ENCODE data around the gene HMX1. TPM values are rescaled to one million over a fixed set of nuclear protein-coding genes. Genes with fewer than 3 reads are reported as not detected.

Gene HMX1
- total RNA-seq, 2 experiments from 2014 or later: not detected

DNA sequence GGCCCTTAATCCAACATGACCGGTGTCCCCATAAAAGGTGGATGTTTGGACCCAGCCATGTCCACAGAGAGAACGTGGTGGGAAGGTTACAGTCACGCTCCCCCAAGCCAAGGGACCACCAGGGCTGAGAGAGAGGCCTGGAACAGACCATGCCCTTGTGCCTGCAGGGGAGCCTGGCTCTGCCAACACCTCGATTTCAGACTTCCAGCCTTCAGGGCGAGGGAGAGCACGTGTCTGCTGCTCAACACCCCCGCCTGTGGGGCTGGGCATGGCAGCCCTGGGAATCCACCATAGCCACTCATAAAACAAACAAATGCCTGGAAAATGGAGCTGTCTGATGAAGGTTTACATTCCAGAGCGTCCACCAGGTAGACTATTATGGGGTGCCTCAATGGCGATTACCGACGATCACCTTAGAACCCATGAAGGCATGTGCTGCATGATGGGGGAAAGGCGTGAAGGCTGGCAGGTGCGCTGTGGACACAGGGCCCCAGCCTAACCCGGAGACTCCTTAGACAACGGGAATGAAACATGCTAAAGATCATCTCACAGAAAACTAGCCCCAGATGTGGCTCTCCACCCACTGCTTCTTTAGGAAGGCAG, 42.3 kb upstream of the HMX1 start:
- H3K27me3 Mint-ChIP-seq: no peaks in the 10 kb centered on the region
- no peak overlapping the region for H3K4me3 Mint-ChIP-seq
- H3K4me1 Mint-ChIP-seq: no peaks in the 10 kb centered on the region
- DNase-seq (peak; percentile 5), ATAC-seq (no peak)
- no peak overlapping the region for H3K27ac Mint-ChIP-seq
- no peaks in the 10 kb centered on the region for H3K36me3 Mint-ChIP-seq
- H3K9me3 Mint-ChIP-seq (ENCODE audit: low read depth): no peaks in the 10 kb centered on the region
- CTCF ChIA-PET: no interaction called here

DNA sequence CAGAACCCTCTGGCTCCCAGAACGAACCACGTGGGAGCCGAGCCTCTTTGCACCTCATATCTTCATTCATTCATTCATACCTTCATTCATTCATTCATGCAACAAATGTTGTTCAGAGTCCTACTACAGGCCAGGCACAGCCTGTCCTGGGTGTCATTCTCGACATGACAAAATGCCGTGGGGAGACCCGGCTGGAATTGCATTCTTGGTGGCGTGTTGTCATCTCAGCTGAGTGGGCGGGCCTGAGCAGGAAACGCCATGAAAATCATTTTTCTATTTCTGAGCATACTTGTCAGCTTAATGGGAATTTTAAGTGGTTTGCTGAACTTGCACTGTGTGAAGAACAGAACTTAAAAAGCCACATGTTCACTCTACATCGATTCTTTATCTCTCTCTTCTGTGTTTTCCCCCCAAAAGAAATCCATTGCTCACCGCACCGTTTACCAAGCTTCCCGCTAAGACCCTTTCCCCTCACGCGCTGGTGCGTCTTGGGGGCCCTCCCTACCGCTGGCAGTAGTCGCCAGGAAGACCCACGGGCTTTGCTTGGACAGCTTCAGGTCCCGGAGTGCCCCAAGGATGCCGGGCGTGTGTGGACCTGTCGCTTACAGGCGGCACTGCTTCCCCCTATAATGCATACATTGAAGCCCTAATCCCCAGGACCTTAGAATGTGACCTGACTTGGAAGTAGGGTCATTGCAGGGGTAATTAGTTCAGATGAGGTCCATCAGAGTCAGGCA, 41.6 kb upstream of the HMX1 start:
- ATAC-seq: no peak

DNA sequence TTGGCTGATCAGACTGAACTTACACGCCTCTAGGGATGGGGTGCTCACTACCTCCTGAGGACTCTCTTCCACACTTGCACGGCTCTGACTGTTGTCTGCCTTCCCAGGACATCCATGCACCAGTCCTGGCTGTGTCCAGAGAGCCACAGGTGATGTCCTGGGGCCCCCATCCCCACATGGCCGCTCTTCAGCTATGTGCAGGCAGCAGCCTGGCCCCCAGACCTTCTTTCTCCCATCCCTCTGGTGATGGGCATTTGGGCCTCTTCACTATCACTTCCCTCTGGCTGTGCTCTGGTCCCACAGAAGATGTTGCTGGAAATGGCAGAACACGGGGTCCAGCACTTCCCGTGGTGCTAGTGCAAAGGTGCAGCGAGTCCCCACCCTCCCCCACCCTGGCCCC, 40.9 kb upstream of the HMX1 start:
- CTCF ChIA-PET: no interaction called here
- H3K9me3 Mint-ChIP-seq (ENCODE audit: low read depth): no peaks in the 10 kb centered on the region
- no peaks in the 10 kb centered on the region for H3K27me3 Mint-ChIP-seq
- DNase-seq: peak; percentile 21
- ATAC-seq: no peak
- H3K36me3 Mint-ChIP-seq: no peaks in the 10 kb centered on the region
- no peak overlapping the region for H3K27ac Mint-ChIP-seq
- no peaks in the 10 kb centered on the region for H3K4me1 Mint-ChIP-seq
- H3K4me3 Mint-ChIP-seq: no peak overlapping the region

More for the DNA sequence above, 41.6 kb upstream of the HMX1 start:
- no peak overlapping the region for H3K27ac Mint-ChIP-seq
- no peaks in the 10 kb centered on the region for H3K27me3 Mint-ChIP-seq
- H3K4me3 Mint-ChIP-seq: no peak overlapping the region
- H3K4me1 Mint-ChIP-seq: no peaks in the 10 kb centered on the region
- CTCF ChIA-PET: no interaction called here
- H3K36me3 Mint-ChIP-seq: no peaks in the 10 kb centered on the region
- no peaks in the 10 kb centered on the region for H3K9me3 Mint-ChIP-seq (ENCODE audit: low read depth)
- peak; percentile 29 for DNase-seq

DNA sequence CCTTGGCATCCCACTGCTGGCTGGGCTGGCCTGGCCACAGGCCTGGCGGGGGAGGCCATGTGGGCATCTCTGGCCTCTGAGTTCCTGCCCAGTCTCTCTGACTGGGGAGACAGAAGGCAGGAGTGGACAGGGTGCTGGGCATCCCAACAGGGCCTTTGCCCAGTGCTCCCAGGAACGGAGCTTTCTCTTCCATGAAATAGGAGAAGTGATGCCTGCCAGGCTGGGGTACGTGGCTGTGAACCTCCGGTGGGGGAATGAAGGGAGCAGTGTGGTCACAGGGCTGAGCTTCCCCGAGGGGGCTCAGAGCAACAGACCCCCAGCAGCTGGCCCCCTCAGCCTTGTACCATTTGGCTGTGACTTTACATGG, 40.4 kb upstream of the HMX1 start:
- Mint-ChIP-seq H3K4me3 (no peak overlapping the region), H3K4me1 (no peaks in the 10 kb centered on the region), H3K36me3 (no peaks in the 10 kb centered on the region), H3K9me3 (ENCODE audit: low read depth) (no peaks in the 10 kb centered on the region), H3K27me3 (no peaks in the 10 kb centered on the region), H3K27ac (no peak overlapping the region)
- no peak for ATAC-seq
- DNase-seq: peak; percentile 4
- CTCF ChIA-PET: no interaction called here

DNA sequence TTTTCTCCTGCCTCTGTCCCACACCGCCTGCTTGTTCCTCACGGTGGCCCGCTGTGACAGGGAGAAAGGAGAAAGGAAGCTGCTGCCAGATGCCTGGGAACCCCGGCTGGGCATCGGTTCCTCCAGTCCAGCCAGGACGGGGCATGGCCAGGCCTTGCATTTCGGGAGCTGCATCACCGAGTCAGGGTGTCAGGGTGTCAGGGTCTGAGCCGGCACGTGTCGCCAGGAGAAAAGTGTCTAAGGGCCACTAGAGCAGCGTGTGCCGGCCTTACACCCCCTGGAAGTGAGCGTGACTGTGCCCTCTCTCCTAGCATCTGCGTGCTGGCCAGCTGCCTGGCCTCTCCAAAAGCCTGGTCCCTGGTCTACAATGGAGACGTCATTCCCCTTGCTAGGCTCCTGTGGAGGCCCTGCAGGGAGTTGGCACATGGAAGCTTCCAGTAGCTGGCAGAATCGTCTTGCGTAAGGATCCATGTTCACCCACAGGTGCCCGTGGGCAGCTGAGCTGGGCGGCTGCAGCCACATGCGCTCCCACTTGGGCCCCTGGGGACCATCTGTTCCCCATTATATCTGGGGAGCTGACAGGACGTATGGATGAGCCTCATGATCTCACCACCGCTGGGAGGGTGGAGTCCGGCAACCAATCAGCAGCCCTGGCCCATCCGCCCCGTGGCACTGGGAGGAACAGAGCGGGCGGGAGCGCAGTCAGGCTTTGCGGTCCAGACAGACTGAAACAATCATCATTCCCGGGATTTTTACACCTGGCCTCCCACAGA, 39.9 kb upstream of the HMX1 start:
- no peak overlapping the region for H3K4me3 Mint-ChIP-seq
- no peaks in the 10 kb centered on the region for H3K9me3 Mint-ChIP-seq (ENCODE audit: low read depth)
- ATAC-seq (no peak), DNase-seq (peak; percentile 9)
- H3K4me1 Mint-ChIP-seq: no peaks in the 10 kb centered on the region
- CTCF ChIA-PET: no interaction called here
- H3K27ac Mint-ChIP-seq: no peak overlapping the region
- no peaks in the 10 kb centered on the region for H3K36me3 Mint-ChIP-seq
- H3K27me3 Mint-ChIP-seq: no peaks in the 10 kb centered on the region

DNA sequence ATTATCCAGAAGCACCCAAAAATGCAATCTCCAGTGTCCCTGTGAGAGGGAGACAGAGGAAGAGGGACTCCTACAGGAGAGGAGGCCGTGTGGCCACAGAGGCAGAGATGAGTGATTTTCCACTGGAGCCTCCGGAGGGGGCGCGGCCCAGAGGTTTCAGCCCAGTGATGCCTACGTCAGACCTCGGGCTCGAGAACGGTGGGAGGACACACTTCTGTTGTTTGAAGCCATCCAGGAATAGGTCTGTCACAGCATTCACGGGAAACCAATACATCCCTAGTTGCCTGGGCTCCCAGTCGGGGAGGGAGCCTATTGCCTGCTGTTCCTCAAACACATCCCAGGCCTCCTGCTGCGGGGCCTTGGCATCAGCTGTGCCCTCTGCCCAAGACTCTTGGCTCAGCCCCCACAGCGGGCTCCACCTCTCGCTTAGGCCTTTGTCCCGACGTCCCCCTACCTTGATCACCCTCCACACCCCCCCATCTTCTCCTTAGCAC, 39.2 kb upstream of the HMX1 start:
- ATAC-seq (no peak), DNase-seq (no peak)
- Mint-ChIP-seq H3K4me1 (no peaks in the 10 kb centered on the region), H3K27me3 (no peaks in the 10 kb centered on the region), H3K36me3 (no peaks in the 10 kb centered on the region), H3K4me3 (no peak overlapping the region), H3K27ac (no peak overlapping the region), H3K9me3 (ENCODE audit: low read depth) (no peaks in the 10 kb centered on the region)
- CTCF ChIA-PET: no interaction called here

DNA sequence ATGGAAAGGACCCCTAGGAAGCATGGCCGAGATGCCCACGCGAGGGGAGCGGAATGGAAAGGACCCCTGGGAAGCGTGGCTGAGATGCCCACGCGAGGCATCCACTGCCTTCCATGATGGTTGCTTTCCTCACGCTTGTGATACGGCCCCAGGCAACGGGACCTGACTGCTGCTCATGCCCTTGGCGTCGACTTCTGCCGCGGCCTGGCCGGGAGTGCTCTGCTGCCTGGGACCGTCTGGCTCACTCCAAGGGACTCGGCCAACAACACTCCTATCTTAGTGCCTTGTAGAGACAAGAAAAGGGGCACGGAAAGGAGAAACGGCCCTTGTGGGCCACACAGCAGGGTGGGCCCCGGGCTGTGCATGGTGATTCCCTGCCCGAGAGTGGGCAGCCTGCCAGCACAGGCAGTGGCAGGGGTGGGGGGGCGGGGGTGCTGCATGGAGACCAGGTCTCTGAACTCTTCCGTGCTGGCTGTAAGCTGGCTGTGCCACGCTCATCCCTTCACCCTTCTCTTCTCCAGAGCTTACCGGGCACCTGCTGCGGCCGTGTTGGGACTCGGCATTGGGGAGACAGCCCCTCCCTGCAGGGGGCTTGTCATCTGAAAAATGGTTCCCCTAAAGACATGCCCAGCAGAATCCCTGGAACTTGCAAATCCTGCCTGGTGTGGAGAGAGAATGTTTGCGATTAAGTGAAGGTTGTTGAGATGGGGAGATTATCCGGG, 38.6 kb upstream of the HMX1 start:
- H3K4me1 Mint-ChIP-seq: no peaks in the 10 kb centered on the region
- no peaks in the 10 kb centered on the region for H3K9me3 Mint-ChIP-seq (ENCODE audit: low read depth)
- no peak overlapping the region for H3K27ac Mint-ChIP-seq
- DNase-seq (no peak), ATAC-seq (no peak)
- no peaks in the 10 kb centered on the region for H3K27me3 Mint-ChIP-seq
- no peaks in the 10 kb centered on the region for H3K36me3 Mint-ChIP-seq
- no peak overlapping the region for H3K4me3 Mint-ChIP-seq
- CTCF ChIA-PET: no interaction called here

DNA sequence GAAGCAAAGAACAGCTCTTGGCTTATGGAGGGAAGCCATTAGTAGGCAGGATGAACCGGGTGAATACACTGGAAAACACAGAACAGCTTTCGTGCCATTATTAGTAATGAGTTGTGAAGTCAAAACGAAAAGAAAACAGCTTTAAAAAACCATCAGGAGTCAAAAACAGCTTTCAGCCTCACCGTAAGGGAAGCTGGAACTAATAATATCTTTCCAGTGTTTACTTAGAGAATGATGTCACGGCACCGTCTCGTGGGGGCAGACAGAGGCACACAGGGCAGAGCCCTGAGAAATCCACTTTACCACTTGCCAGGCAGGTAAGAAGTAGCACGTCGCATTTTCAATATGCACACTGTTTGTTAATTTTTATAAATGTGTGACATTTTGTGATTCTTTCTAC, 37.9 kb upstream of the HMX1 start:
- CTCF ChIA-PET: no interaction called here
- no peak for DNase-seq

DNA sequence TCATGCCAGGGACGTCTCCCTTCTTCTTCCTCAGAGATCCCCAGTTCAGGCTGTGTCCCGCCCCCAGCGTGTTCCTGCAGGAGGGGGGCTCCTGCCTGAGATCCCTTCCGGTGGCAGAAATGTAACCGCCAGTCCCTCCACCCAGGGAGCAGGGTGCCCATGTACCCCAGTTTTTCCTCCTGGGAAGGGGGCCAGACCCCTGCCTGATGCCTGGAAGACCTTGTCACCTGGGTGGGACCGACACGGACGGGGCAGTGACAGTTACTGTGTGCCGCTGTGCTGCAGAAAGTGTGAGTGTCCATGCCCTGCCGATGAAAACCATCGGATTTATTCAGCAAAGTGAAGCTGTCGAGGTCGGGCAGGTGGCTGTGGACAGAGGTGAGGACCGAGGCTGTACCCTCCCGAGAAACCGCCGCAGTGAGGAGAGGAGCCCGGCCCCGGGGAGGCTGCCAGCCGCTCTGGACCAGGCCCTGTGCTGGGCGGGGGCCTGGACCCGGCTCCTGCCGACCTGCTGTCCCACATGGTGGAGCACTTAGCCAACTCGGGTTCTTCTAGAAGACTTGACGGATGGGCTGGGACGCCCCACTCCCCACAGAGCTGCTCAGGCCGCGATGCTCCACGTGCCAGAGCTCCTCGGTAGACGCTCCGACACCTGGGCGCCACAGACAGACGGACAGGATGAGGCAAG, 36.7 kb upstream of the HMX1 start:
- Mint-ChIP-seq H3K36me3 (no peaks in the 10 kb centered on the region), H3K27ac (no peak overlapping the region), H3K9me3 (ENCODE audit: low read depth) (no peaks in the 10 kb centered on the region), H3K27me3 (no peaks in the 10 kb centered on the region), H3K4me1 (no peaks in the 10 kb centered on the region), H3K4me3 (no peak overlapping the region)
- CTCF ChIA-PET: interaction anchor here (1.1 kb wide), 1 partner anchor 10 kb away, joined by 3 read pairs; no protein-coding TSS in a partner anchor
- DNase-seq: no peak
- no peak for ATAC-seq

More for the DNA sequence above, 37.9 kb upstream of the HMX1 start:
- no peaks in the 10 kb centered on the region for H3K9me3 Mint-ChIP-seq (ENCODE audit: low read depth)
- H3K4me1 Mint-ChIP-seq: no peaks in the 10 kb centered on the region
- H3K27me3 Mint-ChIP-seq: no peaks in the 10 kb centered on the region
- no peak for ATAC-seq
- H3K4me3 Mint-ChIP-seq: no peak overlapping the region
- no peaks in the 10 kb centered on the region for H3K36me3 Mint-ChIP-seq
- no peak overlapping the region for H3K27ac Mint-ChIP-seq

DNA sequence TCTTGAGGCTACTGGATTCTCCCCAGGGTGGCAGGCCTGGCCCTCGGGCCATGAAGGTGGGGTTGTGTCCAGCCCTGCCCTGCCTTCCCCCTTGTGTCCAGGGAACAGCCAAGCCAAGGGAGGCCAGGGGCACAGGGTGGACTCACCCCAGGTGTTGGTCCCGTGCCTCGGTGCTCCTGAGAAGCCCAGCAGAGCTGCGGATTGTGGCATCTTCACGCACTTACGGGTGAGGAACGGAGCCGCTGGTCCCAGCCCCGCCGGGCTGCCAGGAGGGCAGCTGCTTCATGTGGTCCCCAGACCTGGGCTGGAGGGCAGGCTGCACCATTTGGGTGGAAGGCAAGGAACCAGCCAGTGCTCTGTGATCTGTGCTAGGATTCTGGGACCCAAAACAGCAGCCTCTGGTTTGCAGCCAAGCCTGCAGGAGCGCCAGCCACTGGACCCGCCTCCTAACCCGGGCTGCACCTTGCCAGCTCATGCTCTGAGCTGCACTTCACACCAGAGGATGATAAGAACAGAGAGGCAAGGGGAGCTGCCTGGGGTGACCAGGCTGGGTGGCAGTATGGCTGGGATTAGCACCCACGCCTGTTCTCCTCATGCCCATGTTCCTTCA, 36.1 kb upstream of the HMX1 start:
- CTCF ChIA-PET: interaction anchor here (1.1 kb wide), 1 partner anchor 10 kb away, joined by 3 read pairs; no protein-coding TSS in a partner anchor
- H3K4me1 Mint-ChIP-seq: no peaks in the 10 kb centered on the region
- H3K27me3 Mint-ChIP-seq: no peaks in the 10 kb centered on the region
- DNase-seq (no peak), ATAC-seq (no peak)
- no peak overlapping the region for H3K4me3 Mint-ChIP-seq
- H3K36me3 Mint-ChIP-seq: no peaks in the 10 kb centered on the region
- no peak overlapping the region for H3K27ac Mint-ChIP-seq
- H3K9me3 Mint-ChIP-seq (ENCODE audit: low read depth): no peaks in the 10 kb centered on the region

DNA sequence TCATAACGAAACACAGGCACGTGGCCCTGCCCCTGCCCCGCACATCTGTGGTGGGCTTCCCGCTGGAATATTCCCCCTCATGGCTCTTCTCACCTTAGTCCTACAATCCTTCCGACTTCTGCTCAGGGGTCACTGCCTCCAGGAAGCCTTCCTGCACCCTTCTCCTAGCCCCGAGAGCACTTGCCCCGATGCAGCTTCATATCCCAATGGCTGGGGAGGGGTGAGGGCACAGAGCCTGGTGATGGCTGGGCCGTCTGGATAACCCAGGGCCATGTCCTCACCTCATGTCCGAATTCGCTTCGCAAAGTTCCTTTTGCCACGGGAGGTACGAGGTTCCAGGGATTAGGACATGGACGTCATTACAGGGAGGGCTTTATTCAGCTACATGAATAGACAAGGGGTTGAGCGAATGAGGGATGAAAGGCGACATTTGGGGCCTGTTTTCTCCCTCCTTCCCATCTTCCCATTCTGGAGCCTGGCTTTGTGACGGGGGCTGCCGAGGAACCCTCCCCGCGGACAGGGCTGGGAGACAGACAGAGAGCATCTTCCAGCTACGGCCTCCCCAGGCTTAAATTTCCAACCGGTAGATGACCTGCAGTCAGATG, 35.5 kb upstream of the HMX1 start:
- peaks cover under 1% of the 10 kb centered on the region for H3K9me3 Mint-ChIP-seq (ENCODE audit: low read depth)

DNA sequence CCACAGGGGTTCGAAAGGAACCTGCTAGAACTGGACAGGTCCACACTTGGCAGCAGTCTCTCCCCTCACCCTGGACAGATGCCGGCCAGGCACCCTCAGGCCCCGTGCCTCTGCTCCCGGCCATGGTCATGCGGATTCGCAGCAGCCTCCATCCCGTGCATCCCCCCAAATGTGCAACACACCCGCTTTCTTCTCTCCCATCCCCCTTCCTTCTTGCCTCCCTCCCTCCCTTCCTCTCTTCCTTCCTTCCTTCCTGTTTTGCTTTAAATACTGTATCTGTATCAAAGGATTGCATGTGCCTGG, 35.0 kb upstream of the HMX1 start:
- Mint-ChIP-seq H3K27ac (no peak overlapping the region), H3K36me3 (no peaks in the 10 kb centered on the region), H3K4me1 (no peaks in the 10 kb centered on the region), H3K9me3 (ENCODE audit: low read depth) (peaks cover 4% of the 10 kb centered on the region), H3K4me3 (no peak overlapping the region), H3K27me3 (no peaks in the 10 kb centered on the region)
- ATAC-seq (no peak), DNase-seq (no peak)
- CTCF ChIA-PET: no interaction called here

More for the DNA sequence above, 35.5 kb upstream of the HMX1 start:
- no peak for ATAC-seq
- no peaks in the 10 kb centered on the region for H3K4me1 Mint-ChIP-seq
- no peak overlapping the region for H3K27ac Mint-ChIP-seq
- H3K27me3 Mint-ChIP-seq: no peaks in the 10 kb centered on the region
- H3K4me3 Mint-ChIP-seq: no peak overlapping the region
- DNase-seq: no peak
- no peaks in the 10 kb centered on the region for H3K36me3 Mint-ChIP-seq
- CTCF ChIA-PET: interaction anchor here (1.1 kb wide), 1 partner anchor 11 kb away, joined by 3 read pairs; no protein-coding TSS in a partner anchor
